Lower lobe of right lung (tissue), 2 donors: ENCODE measurements around the gene PLD4. TPM values are rescaled to one million over a fixed set of nuclear protein-coding genes. Genes with fewer than 3 reads are reported as not detected.

ENCODE experiments used
- ATAC-seq, 2 donors: fragments of 200-7000 bp; cut with Tn5 transposase; one replicate each; pipeline ENCODE4 v1.9.1; 2020 to 2022; ENCODE audit warnings: mild to moderate bottlenecking in 2 of 2, moderate library complexity in 2 of 2
- DNase-seq: peaks from one replicate; pipeline ENCODE4 v3.0.0-alpha.2; 2020
- H3K27ac ChIP-seq: fragments of 200-600 bp; one replicate; pipeline ENCODE4 v1.8.0; 2022
- H3K27me3 ChIP-seq: fragments of 200-600 bp; one replicate; pipeline ENCODE4 v1.8.0; 2022; ENCODE audit warnings: low read depth
- H3K36me3 ChIP-seq: fragments of 200-600 bp; one replicate; pipeline ENCODE4 v1.8.0; 2022; ENCODE audit warnings: mild to moderate bottlenecking
- H3K4me1 ChIP-seq: fragments of 200-600 bp; one replicate; pipeline ENCODE4 v1.8.0; 2022
- H3K4me3 ChIP-seq: fragments of 200-600 bp; one replicate; pipeline ENCODE4 v1.8.0; 2022; ENCODE audit warnings: mild to moderate bottlenecking
- H3K9me3 ChIP-seq: fragments of 200-600 bp; one replicate; pipeline ENCODE4 v1.8.0; 2022
- CTCF ChIP-seq: fragments of 200-600 bp; IDR thresholded peaks from one replicate; pipeline ENCODE4 v1.8.0; 2022; ENCODE audit warnings: antibody characterized with exemption, mild to moderate bottlenecking
- intact Hi-C: fragments of 100-400 bp; cut with DNase I; formaldehyde crosslinking; loops from one replicate; pipeline ENCODE4 v1.11.0; 2022
- total RNA-seq: library from RNA; stranded (reverse); fragmentation: NEBNext Ultra II Directional; extraction: Animal tissue kit (Norgen Biotek cat#: 25700); gene quantifications from one replicate; pipeline ENCODE4 v1.2.1, GENCODE V29; 2021
- donor health status: DM: no; HTN: yes; CAD: no; lungs with severe emphysema.

The PLD4 gene
- total RNA-seq, 1 donor from 2014 or later = 1.2 TPM

- DNase-seq (no peak), ATAC-seq (no peak)
- no peak for TF ChIP-seq CTCF
- intact Hi-C loops = no loop called here
- H3K4me1 ChIP-seq = no peaks in the 10 kb centered on the region
- no peak overlapping the region for H3K4me3 ChIP-seq
- H3K27ac ChIP-seq = no peak overlapping the region
- H3K9me3 ChIP-seq = no peaks in the 10 kb centered on the region
- no peaks in the 10 kb centered on the region for H3K36me3 ChIP-seq
- peaks cover 8% of the 10 kb centered on the region for H3K27me3 ChIP-seq
Observed at GRCh38 chr14:104953097-104953496, 28.4 kb downstream of the PLD4 start.

GRCh38 chr14:104953896-104954656 is 29.4 kb downstream of the PLD4 start:
- H3K4me1 ChIP-seq = no peaks in the 10 kb centered on the region
- H3K36me3 ChIP-seq = no peaks in the 10 kb centered on the region
- peaks cover 8% of the 10 kb centered on the region for H3K27me3 ChIP-seq
- no peak for ATAC-seq
- no peak overlapping the region for H3K4me3 ChIP-seq
- DNase-seq = peak; percentile 29
- no peak for TF ChIP-seq CTCF
- no peak overlapping the region for H3K27ac ChIP-seq
- no peaks in the 10 kb centered on the region for H3K9me3 ChIP-seq
- intact Hi-C loops = no loop called here

GRCh38 chr14:104954746-104955395 is 30.2 kb downstream of the PLD4 start:
- no peak overlapping the region for H3K4me3 ChIP-seq
- no peaks in the 10 kb centered on the region for H3K4me1 ChIP-seq
- peaks cover 8% of the 10 kb centered on the region for H3K27me3 ChIP-seq
- intact Hi-C loops = no loop called here
- ATAC-seq (peak in 1 of 2 donors; percentile 26), DNase-seq (no peak)
- H3K36me3 ChIP-seq = no peaks in the 10 kb centered on the region
- H3K9me3 ChIP-seq = no peaks in the 10 kb centered on the region
- no peak overlapping the region for H3K27ac ChIP-seq
- no peak for TF ChIP-seq CTCF

GRCh38 chr14:104955396-104955770 is 30.7 kb downstream of the PLD4 start:
- no peak for DNase-seq
- no peaks in the 10 kb centered on the region for H3K4me1 ChIP-seq
- intact Hi-C loops = no loop called here
- peaks cover 8% of the 10 kb centered on the region for H3K27me3 ChIP-seq
- no peak for TF ChIP-seq CTCF
- no peak overlapping the region for H3K4me3 ChIP-seq
- no peaks in the 10 kb centered on the region for H3K36me3 ChIP-seq
- H3K9me3 ChIP-seq = no peaks in the 10 kb centered on the region
- peak in 1 of 2 donors; percentile 14 for ATAC-seq
- H3K27ac ChIP-seq = no peak overlapping the region

- intact Hi-C loops = no loop called here
- Histone ChIP-seq H3K4me3 (no peak overlapping the region), H3K27me3 (peaks cover 8% of the 10 kb centered on the region), H3K27ac (no peak overlapping the region), H3K36me3 (no peaks in the 10 kb centered on the region), H3K4me1 (no peaks in the 10 kb centered on the region), H3K9me3 (no peaks in the 10 kb centered on the region)
- DNase-seq (peak; percentile 14), ATAC-seq (no peak)
- no peak for TF ChIP-seq CTCF
Observed at GRCh38 chr14:104956290-104956890, 31.7 kb downstream of the PLD4 start.
